ENCODE data around the gene RPS6KC1. TPM values are rescaled to one million over a fixed set of nuclear protein-coding genes. Genes with fewer than 3 reads are reported as not detected.
"Not testable (repeated sequence)": the region's sequence is repeated elsewhere in the genome, so short reads cannot be mapped to it uniquely, and the experiment has no call there.

RPS6KC1 gene
- total and polyA plus RNA-seq, 9 of the 15 experiments (the other 6 are each of a cell fraction or from before 2014, with no cell fraction given), result 4.3 to 34.6 (median 20.9) TPM

- TF ChIP-seq ZBTB40 (IDR thresholded peaks at IDR 0.05), result 0 out of 2 replicates have a peak, but pooled peaks have one; percentile 43
- not testable (repeated sequence) for TF ChIP-seq ZBTB40 (CRISPR knock-in tag; IDR thresholded peaks at IDR 0.05)
- peak; percentile 58 for TF ChIP-seq TAF9B (IDR thresholded peaks at IDR 0.05; ENCODE audit: partially characterized antibody)
- peak; percentile 63; the same call in 1 of the 2 replicates for TF ChIP-seq ZNF311 (CRISPR knock-in tag; IDR thresholded peaks at IDR 0.05)
- TF ChIP-seq POLR2B (IDR thresholded peaks at IDR 0.05; ENCODE audit: low read depth, partially characterized antibody), result peak; percentile 61
- peak; percentile 67 for TF ChIP-seq SMARCE1 (IDR thresholded peaks at IDR 0.05)
- TF ChIP-seq SMARCA4 (IDR thresholded peaks at IDR 0.05), result peak; percentile 70; the same call in 1 of the 2 replicates
- TF ChIP-seq ADNP (tag; IDR thresholded peaks at IDR 0.05), result peak; percentile 68
- TF ChIP-seq ZFX (CRISPR knock-in tag; IDR thresholded peaks at IDR 0.05), result peak; percentile 70
- peak; percentile 86 for TF ChIP-seq DPF2 (IDR thresholded peaks at IDR 0.05)
- TF ChIP-seq SP1 (CRISPR knock-in tag; IDR thresholded peaks at IDR 0.05), result peak; percentile 58; the same call in 1 of the 2 replicates
- peak; percentile 50; the same call in 1 of the 2 replicates for TF ChIP-seq OTX1 (CRISPR knock-in tag; IDR thresholded peaks at IDR 0.05)
- TF ChIP-seq CBFA2T2 (conservative IDR thresholded peaks at IDR 0.05), result peak; percentile 63
- peak; percentile 47; the same call in 1 of the 2 replicates for TF ChIP-seq TAL1 (IDR thresholded peaks at IDR 0.05)
- peak; percentile 57 for TF ChIP-seq NCOR1 (IDR thresholded peaks at IDR 0.05)
- TF ChIP-seq AFF1 (IDR thresholded peaks at IDR 0.05; ENCODE audit: low read depth in 1 of 2, partially characterized antibody in 2 of 2), result peak; percentile 41 to 44
These were observed 5.5 kb upstream of the RPS6KC1 start (continued) for GRCh38 chr1:213045321-213046226.

Measured in K562 (cell line).